ENCODE measurements around the gene TMEM18. TPM values are rescaled to one million over a fixed set of nuclear protein-coding genes. Genes with fewer than 3 reads are reported as not detected.
A peak's percentile ranks its signal among the peaks of the same experiment; 100 is the strongest.

TMEM18 gene
- polyA plus RNA-seq, 1 of the 3 experiments (the other 2 are of a cell fraction), result 29.3 TPM

- ChIA-PET POLR2A (interaction anchor here (0.9 kb wide), 1 partner anchor 94 kb away, joined by 3 read pairs; no protein-coding TSS in a partner anchor), CTCF (interaction anchor here (0.6 to 8.0 kb wide), 26 partner anchors 9 to 616 kb away, joined by 3 to 124 read pairs (median 4); no protein-coding TSS in a partner anchor)
- no peak for DNase-seq
- H3K4me3 ChIP-seq (ENCODE audit: low read depth in 2 of 2, low read length in 1 of 2), result no peak overlapping the region
- no peaks in the 10 kb centered on the region for H3K79me2 ChIP-seq (ENCODE audit: insufficient read depth)
- 42% methylated on average over 16 of the region's 16 CpGs for WGBS (ENCODE audit: low lambda C conversion rate)
- no peaks in the 10 kb centered on the region; the same call in 1 of the 2 replicates for H3K9me2 ChIP-seq
- H3K27me3 ChIP-seq (ENCODE audit: insufficient read depth), result no peaks in the 10 kb centered on the region
- H3K9me3 ChIP-seq, result no peaks in the 10 kb centered on the region; the same call in 1 of the 2 replicates
- no peaks in the 10 kb centered on the region for H4K20me1 ChIP-seq (ENCODE audit: insufficient read depth)
- no peaks in the 10 kb centered on the region for H3K36me3 ChIP-seq (replicated peaks in 1 of 2; ENCODE audit: control insufficient read depth in 1 of 2, insufficient read depth in 2 of 2, low read length in 1 of 2)
- peak overlapping the region in 1 of 2 experiments; percentile 40; a peak in 1 of 4 replicates for H3K27ac ChIP-seq (ENCODE audit: low read depth in 2 of 2, low read length in 1 of 2)
- H3K4me2 ChIP-seq, result no peak overlapping the region
- no peak overlapping the region for H3K9ac ChIP-seq
- peaks cover 0 to 11% of the 10 kb centered on the region in 2 experiments; a peak in 2 of 4 replicates for H3K4me1 ChIP-seq (ENCODE audit: control insufficient read depth in 1 of 2, insufficient read depth in 2 of 2, low read depth in 1 of 2, low read length in 1 of 2)
- no peak for TF ChIP-seq TCF12 (IDR thresholded peaks at IDR 0.05)
- TF ChIP-seq RXRA (IDR thresholded peaks at IDR 0.05; ENCODE audit: borderline replicate concordance, low read depth), result no peak
- no peak for TF ChIP-seq MEF2A (IDR thresholded peaks at IDR 0.05; ENCODE audit: borderline replicate concordance, low read depth)
- H3F3A ChIP-seq (replicated peaks; ENCODE audit: insufficient read depth), result no peaks in the 10 kb centered on the region
- H2AFZ ChIP-seq (ENCODE audit: low read depth), result no peak overlapping the region
Measured at GRCh38 chr2:634636-635388, 42.4 kb downstream of the TMEM18 start.

GRCh38 chr2:634041-634440, 43.2 kb downstream of the TMEM18 start:
- no peaks in the 10 kb centered on the region for H3K36me3 ChIP-seq (replicated peaks in 1 of 2; ENCODE audit: control insufficient read depth in 1 of 2, insufficient read depth in 2 of 2, low read length in 1 of 2)
- no peak overlapping the region for H2AFZ ChIP-seq (ENCODE audit: low read depth)
- 73% methylated on average over 11 of the region's 11 CpGs for WGBS (ENCODE audit: low lambda C conversion rate)
- H3K9ac ChIP-seq, result no peak overlapping the region
- no peaks in the 10 kb centered on the region for H3K79me2 ChIP-seq (ENCODE audit: insufficient read depth)
- POLR2A ChIA-PET, result no interaction called here
- no peaks in the 10 kb centered on the region for H3K27me3 ChIP-seq (ENCODE audit: insufficient read depth)
- CTCF ChIA-PET, result interaction anchor here (0.8 to 8.0 kb wide), 8 partner anchors 9 to 104 kb away, joined by 3 to 124 read pairs (median 4); no protein-coding TSS in a partner anchor
- H3K9me3 ChIP-seq, result no peaks in the 10 kb centered on the region; the same call in 1 of the 2 replicates
- DNase-seq, result no peak
- H3K27ac ChIP-seq (ENCODE audit: low read depth in 2 of 2, low read length in 1 of 2), result 0 out of 4 replicates have a peak overlapping the region, but pooled peaks of 1 of the 2 experiments have one; percentile 3
- H3K4me2 ChIP-seq, result no peak overlapping the region
- TF ChIP-seq REST (IDR thresholded peaks at IDR 0.05; ENCODE audit: low read depth, low read length) (no peak), GABPA (IDR thresholded peaks at IDR 0.05; ENCODE audit: low read depth) (no peak), RXRA (IDR thresholded peaks at IDR 0.05; ENCODE audit: borderline replicate concordance, low read depth) (no peak), USF1 (IDR thresholded peaks at IDR 0.05; ENCODE audit: borderline replicate concordance, low read depth) (no peak), EZH2phosphoT487 (IDR thresholded peaks at IDR 0.05; ENCODE audit: borderline replicate concordance, low read depth) (no peak), USF2 (IDR thresholded peaks at IDR 0.05; ENCODE audit: borderline replicate concordance, low read depth, low read length) (no peak), FOXM1 (IDR thresholded peaks at IDR 0.05; ENCODE audit: low read depth) (no peak), NFIC (IDR thresholded peaks at IDR 0.05; ENCODE audit: borderline replicate concordance) (no peak), SIN3A (IDR thresholded peaks at IDR 0.05; ENCODE audit: borderline replicate concordance, low read depth, low read length) (no peak), MXI1 (IDR thresholded peaks at IDR 0.05; ENCODE audit: low read depth, low read length) (no peak), JUND (IDR thresholded peaks at IDR 0.05) (no peak), EP300 (IDR thresholded peaks at IDR 0.05; ENCODE audit: borderline replicate concordance in 1 of 2, low read depth in 1 of 2, low read length in 1 of 2) (no peak), GATA2 (CRISPR knock-in tag; IDR thresholded peaks at IDR 0.05) (no peak), RFX5 (IDR thresholded peaks at IDR 0.05; ENCODE audit: low read length) (no peak), NRF1 (IDR thresholded peaks at IDR 0.05; ENCODE audit: low read depth, low read length) (no peak), POLR2AphosphoS5 (IDR thresholded peaks at IDR 0.05; ENCODE audit: low read depth, low read length) (no peak), CHD2 (IDR thresholded peaks at IDR 0.05; ENCODE audit: low read length, partially characterized antibody) (no peak), SMC3 (IDR thresholded peaks at IDR 0.05; ENCODE audit: low read depth, low read length) (no peak)
- no peaks in the 10 kb centered on the region for H3F3A ChIP-seq (replicated peaks; ENCODE audit: insufficient read depth)
- H3K9me2 ChIP-seq, result no peaks in the 10 kb centered on the region; the same call in 1 of the 2 replicates
- peaks cover 0 to 11% of the 10 kb centered on the region in 2 experiments; a peak in 2 of 4 replicates for H3K4me1 ChIP-seq (ENCODE audit: control insufficient read depth in 1 of 2, insufficient read depth in 2 of 2, low read depth in 1 of 2, low read length in 1 of 2)
- H3K4me3 ChIP-seq (ENCODE audit: low read depth in 2 of 2, low read length in 1 of 2), result no peak overlapping the region
- H4K20me1 ChIP-seq (ENCODE audit: insufficient read depth), result no peaks in the 10 kb centered on the region

All from SK-N-SH (cell line).